PC-3 (cell line): ENCODE data around the gene GSN. TPM values are rescaled to one million over a fixed set of nuclear protein-coding genes. Genes with fewer than 3 reads are reported as not detected.
A peak's percentile ranks its signal among the peaks of the same experiment; 100 is the strongest.

Experiments
- ATAC-seq: fragments of 200-7000 bp; cut with Tn5 transposase; 2 replicates; pipeline ENCODE4 v1.9.1; 2020; ENCODE audit warnings: mild to moderate bottlenecking, moderate library complexity
- BruUV-seq: library from RNA; stranded (reverse); fragments of 400-500 nt; replicated peaks from 2 replicates; lab custom pipeline; 2021; lab: Mats Ljungman, UMichigan
- CTCF ChIA-PET: fragments of 300-600 bp; sonication (Branson Sonifier 250); formaldehyde crosslinking; loops from one replicate; lab custom pipeline; 2022; ENCODE audit warnings: antibody characterized with exemption; lab: Charles Lee
- POLR2A ChIA-PET: fragments of 300-600 bp; sonication (Branson Sonifier 250); formaldehyde crosslinking; loops from one replicate; lab custom pipeline; 2022; ENCODE audit warnings: antibody characterized with exemption; ENCODE audit not compliant: unreplicated experiment; lab: Charles Lee
- DNase-seq: peaks from one replicate; pipeline ENCODE4 v3.0.0-alpha.2; 2015
- H2AFZ ChIP-seq: fragments of 300-600 bp; sonication (generic); 2 replicates; pipeline ENCODE4 v1.6.0; 2016; ENCODE audit warnings: antibody characterized with exemption, low read length
- H3F3A ChIP-seq: fragments of 300-600 bp; sonication (generic); one replicate; pipeline ENCODE4 v1.6.0; 2017; ENCODE audit warnings: antibody characterized with exemption, low read length, control low read depth, mild to moderate bottlenecking; ENCODE audit not compliant: unreplicated experiment
- H3K27ac ChIP-seq: fragments of 300-600 bp; sonication (generic); 2 replicates; pipeline ENCODE4 v1.5.1; 2016; ENCODE audit warnings: mild to moderate bottlenecking, low read length
- H3K27me3 ChIP-seq: fragments of 300-600 bp; sonication (generic); 2 replicates; pipeline ENCODE4 v1.6.1; 2016; ENCODE audit warnings: low read length, mixed read lengths
- H3K36me3 ChIP-seq: fragments of 300-600 bp; sonication (generic); 2 replicates; pipeline ENCODE4 v1.6.1; 2016; ENCODE audit warnings: low read depth, mixed run types, low read length, mixed read lengths
- H3K4me1 ChIP-seq: fragments of 300-600 bp; sonication (generic); 2 replicates; pipeline ENCODE4 v1.5.1; 2016; ENCODE audit warnings: low read length; ENCODE audit not compliant: insufficient read depth
- H3K4me2 ChIP-seq: fragments of 300-600 bp; sonication (generic); 2 replicates; pipeline ENCODE4 v1.6.0; 2016; ENCODE audit warnings: low read length
- H3K4me3 ChIP-seq: fragments of 300-600 bp; sonication (generic); 2 replicates; pipeline ENCODE4 v1.5.1; 2016; ENCODE audit warnings: mild to moderate bottlenecking, low read length, mixed read lengths
- H3K79me2 ChIP-seq: fragments of 300-600 bp; sonication (generic); 2 replicates; pipeline ENCODE4 v1.6.1; 2017; ENCODE audit warnings: low read length, mixed read lengths
- H3K9ac ChIP-seq: fragments of 300-600 bp; sonication (generic); 2 replicates; pipeline ENCODE4 v1.6.0; 2016; ENCODE audit warnings: mild to moderate bottlenecking, low read length
- H3K9me2 ChIP-seq: fragments of 300-600 bp; sonication (generic); replicated peaks from 2 replicates; pipeline ENCODE4 v1.6.1; 2016; ENCODE audit warnings: mixed run types, low read length, mixed read lengths
- H3K9me3 ChIP-seq: fragments of 300-600 bp; sonication (generic); 2 replicates; pipeline ENCODE4 v1.6.1; 2016; ENCODE audit warnings: low read length, mixed read lengths
- H4K20me1 ChIP-seq: fragments of 300-600 bp; sonication (generic); 2 replicates; pipeline ENCODE4 v1.6.1; 2016; ENCODE audit warnings: low read length, mixed read lengths
- CTCF ChIP-seq: fragments of 300-600 bp; sonication (generic); conservative IDR thresholded peaks from 2 replicates; pipeline ENCODE4 v1.5.1; 2017; ENCODE audit warnings: antibody characterized with exemption, low read depth, mild to moderate bottlenecking, low read length
- EZH2 ChIP-seq: fragments of 300-600 bp; sonication (generic); IDR thresholded peaks from one replicate; pipeline ENCODE4 v1.6.1; 2017; ENCODE audit warnings: antibody characterized with exemption, mild to moderate bottlenecking, low read length; ENCODE audit not compliant: unreplicated experiment
- EZH2phosphoT487 ChIP-seq: fragments of 300-600 bp; sonication (generic); IDR thresholded peaks from 2 replicates; pipeline ENCODE4 v1.6.1; 2018; ENCODE audit warnings: mild to moderate bottlenecking, antibody characterized with exemption, low read length, borderline replicate concordance
- intact Hi-C: fragments of 100-400 bp; cut with micrococcal nuclease; formaldehyde crosslinking; loops from 2 replicates; pipeline ENCODE4 v1.9.0; 2023
- total RNA-seq: library from RNA; depleted of rRNA; stranded (reverse); fragments of >200 nt; gene quantifications from 2 replicates; pipeline ENCODE4 v1.2.3, GENCODE V29; 2014

GSN gene
- total RNA-seq, 1 experiment from 2014 or later = 36.5 TPM

GRCh38 chr9:121350036-121350435, 82.1 kb downstream of the GSN start:
- Histone ChIP-seq H3K9ac (no peak overlapping the region), H3K9me3 (no peaks in the 10 kb centered on the region), H3K79me2 (no peaks in the 10 kb centered on the region), H3F3A (no peaks in the 10 kb centered on the region), H4K20me1 (no peaks in the 10 kb centered on the region), H2AFZ (no peak overlapping the region), H3K4me1 (peaks cover 11% of the 10 kb centered on the region), H3K4me2 (no peak overlapping the region), H3K27ac (no peak overlapping the region), H3K4me3 (no peak overlapping the region), H3K36me3 (no peaks in the 10 kb centered on the region), H3K9me2 (no peaks in the 10 kb centered on the region), H3K27me3 (no peaks in the 10 kb centered on the region)
- no peak for TF ChIP-seq EZH2phosphoT487
- no peak for TF ChIP-seq EZH2
- TF ChIP-seq CTCF = no peak
- ChIA-PET POLR2A (no interaction called here), CTCF (no interaction called here)
- DNase-seq = no peak
- ATAC-seq = no peak
- intact Hi-C loops = no loop called here
- BruUV-seq = no TSS peak

- Histone ChIP-seq H3K79me2 (no peaks in the 10 kb centered on the region), H3K4me2 (0 out of 2 replicates have a peak overlapping the region, but pooled peaks have one; percentile 12), H3K4me3 (no peak overlapping the region), H3K9me3 (no peaks in the 10 kb centered on the region), H4K20me1 (no peaks in the 10 kb centered on the region), H3K4me1 (peaks cover 13% of the 10 kb centered on the region), H3K27me3 (no peaks in the 10 kb centered on the region), H2AFZ (no peak overlapping the region), H3K9me2 (no peaks in the 10 kb centered on the region), H3F3A (no peaks in the 10 kb centered on the region), H3K27ac (peak overlapping the region; percentile 18; the same call in 1 of the 2 replicates), H3K9ac (no peak overlapping the region), H3K36me3 (no peaks in the 10 kb centered on the region)
- no TSS peak for BruUV-seq
- ATAC-seq (peak; percentile 22; the same call in 1 of the 2 replicates), DNase-seq (peak; percentile 72)
- intact Hi-C loops = no loop called here
- POLR2A ChIA-PET = no interaction called here
- TF ChIP-seq EZH2phosphoT487 (no peak), CTCF (no peak), EZH2 (no peak)
- CTCF ChIA-PET = interaction anchor here (1.1 kb wide), 1 partner anchor 25 kb away, joined by 4 read pairs; no protein-coding TSS in a partner anchor
These were observed 83.1 kb downstream of the GSN start for GRCh38 chr9:121350993-121351561.
